HUDEP-2 (cell line): ENCODE results near the gene HMGCS2.
"Not testable (repeated sequence)": the region's sequence is repeated elsewhere in the genome, so short reads cannot be mapped to it uniquely, and the experiment has no call there.

Experiments
- DNase-seq, 76 experiments: peaks; one replicate each; lab custom pipeline; 2025; ENCODE audit not compliant: unreplicated experiment in 76 of 76; lab: John Stamatoyannopoulos, UW

HMGCS2 gene

DNA sequence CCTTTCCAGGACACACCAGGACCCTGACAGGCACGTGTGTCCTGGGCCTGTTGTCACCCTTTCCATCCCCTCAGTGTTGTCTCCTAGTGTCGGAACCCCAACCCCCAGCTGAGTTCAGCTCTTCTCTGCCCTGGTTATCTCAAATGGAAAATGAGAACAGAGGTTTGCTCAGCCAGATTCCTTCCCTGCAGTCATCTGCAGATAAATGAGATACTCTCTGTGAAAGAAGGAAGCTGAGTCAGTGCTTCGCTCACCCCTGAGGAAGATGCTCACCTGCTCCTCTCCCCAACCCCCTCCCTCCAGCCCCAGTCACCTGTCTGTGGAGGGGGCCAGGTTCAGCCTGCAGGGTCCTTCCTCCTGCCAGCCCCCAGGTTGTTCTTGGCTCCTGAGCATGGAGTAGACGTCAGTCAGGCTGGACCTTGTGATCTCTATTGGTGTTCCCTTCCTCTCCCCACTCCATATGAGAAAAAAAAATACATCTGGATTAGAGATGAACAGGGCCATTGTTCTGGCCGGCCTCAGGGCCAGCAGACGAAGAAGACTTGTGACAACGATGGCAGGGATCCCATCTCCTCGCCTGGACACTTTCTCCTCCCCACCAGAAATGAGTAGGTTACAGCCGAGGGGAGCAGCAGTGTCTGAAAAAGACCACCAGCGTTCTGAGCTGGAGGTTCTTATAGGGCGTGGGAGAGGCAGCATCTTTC, 36.1 kb downstream of the HMGCS2 start:
- no peak for DNase-seq

GRCh38 chr1:119731741-119732430, 36.8 kb downstream of the HMGCS2 start:
- no peak for DNase-seq

GRCh38 chr1:119731060-119731459, 37.6 kb downstream of the HMGCS2 start:
- no peak for DNase-seq

- no peak for DNase-seq
Observed at GRCh38 chr1:119729044-119729443, 39.7 kb downstream of the HMGCS2 start.

GRCh38 chr1:119727991-119728390, 40.7 kb downstream of the HMGCS2 start:
- no peak for DNase-seq

DNA sequence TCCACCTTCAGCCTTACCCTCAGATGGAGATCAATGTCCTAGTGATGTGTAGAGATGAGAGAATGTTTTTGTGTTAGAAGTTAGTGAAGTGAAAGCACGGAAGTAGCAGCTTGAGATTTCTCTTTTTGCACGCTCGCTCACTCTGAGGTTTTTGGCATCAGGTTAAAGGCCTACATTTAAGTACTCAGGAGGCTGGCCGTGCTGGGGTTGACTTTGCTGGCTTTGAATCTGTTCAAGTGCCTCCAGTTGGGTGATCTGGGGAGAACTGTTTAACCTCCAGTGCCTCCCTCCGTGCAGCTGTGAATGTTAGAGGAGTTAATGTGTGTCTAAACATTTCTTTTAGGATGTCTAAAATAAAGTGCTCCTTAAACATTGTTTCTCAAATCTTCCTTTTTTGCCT, 43.1 kb downstream of the HMGCS2 start:
- DNase-seq, result no peak

- DNase-seq, result no peak
Observed at GRCh38 chr1:119724611-119725218, 44.0 kb downstream of the HMGCS2 start.

DNA sequence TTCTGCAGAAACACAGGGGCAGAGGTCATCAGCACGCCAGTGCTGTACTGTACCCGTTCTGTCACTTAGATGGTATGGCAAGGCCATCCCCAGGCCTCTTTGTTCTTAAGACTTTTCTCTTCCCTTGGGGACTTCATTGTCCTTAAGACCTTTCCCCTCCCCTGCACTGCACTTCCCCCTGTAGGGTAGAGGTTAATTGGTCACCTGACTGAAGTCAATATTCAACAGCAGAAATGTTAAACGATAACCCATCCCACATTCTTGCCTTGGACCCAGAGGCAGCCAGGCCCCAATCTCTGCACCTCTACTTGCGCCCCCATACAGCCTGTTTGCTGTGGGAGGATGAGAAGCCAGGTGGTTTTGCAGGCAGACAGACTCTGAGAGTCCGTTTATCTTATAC, 46.8 kb downstream of the HMGCS2 start:
- no peak for DNase-seq

DNA sequence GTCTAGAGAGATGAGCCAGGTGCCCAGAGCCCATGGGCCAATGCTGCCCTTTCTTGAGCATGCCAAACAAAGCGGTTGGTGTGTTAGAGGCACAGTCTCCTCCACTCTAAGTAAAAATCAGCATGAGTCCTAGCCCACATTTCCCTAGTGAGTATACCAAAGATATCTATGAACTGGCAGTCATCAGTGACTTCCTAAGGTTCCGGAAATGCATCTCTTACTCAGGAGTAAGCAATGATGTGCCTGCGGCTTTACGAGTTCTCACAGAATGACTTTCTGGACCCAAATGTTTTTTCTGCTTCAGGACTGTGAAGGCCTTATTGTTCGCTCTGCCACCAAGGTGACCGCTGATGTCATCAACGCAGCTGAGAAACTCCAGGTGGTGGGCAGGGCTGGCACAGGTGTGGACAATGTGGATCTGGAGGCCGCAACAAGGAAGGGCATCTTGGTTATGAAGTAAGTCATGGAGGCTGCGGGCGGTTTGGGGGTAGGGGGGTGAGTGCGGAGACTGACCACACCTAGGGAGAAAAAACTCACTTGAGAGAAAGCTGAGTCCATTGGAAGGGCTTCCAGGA, 47.8 kb downstream of the HMGCS2 start:
- DNase-seq, result no peak

DNA sequence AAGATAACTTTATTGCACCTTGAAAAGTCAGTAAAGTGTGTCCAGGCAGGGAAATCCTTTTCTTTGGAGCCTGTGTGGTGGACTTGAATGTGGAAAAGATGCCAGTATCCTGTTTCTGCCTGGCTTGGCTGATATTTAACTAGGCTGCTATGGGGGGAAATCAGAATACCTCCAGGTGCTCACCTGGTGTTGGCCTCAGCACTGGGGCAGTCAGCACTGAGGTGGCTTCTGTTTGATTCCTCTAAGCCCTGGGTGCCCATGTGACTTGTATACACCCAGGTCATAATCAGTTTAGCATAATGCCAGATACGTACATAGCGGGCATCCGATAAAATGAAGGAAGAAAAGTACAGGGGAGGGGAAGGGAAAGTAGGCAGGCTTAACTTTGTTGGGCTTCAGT, 49.7 kb downstream of the HMGCS2 start:
- no peak for DNase-seq

GRCh38 chr1:119718409-119718808, 50.3 kb downstream of the HMGCS2 start:
- DNase-seq, result no peak

GRCh38 chr1:119715542-119715941, 53.2 kb downstream of the HMGCS2 start:
- DNase-seq, result no peak

DNA sequence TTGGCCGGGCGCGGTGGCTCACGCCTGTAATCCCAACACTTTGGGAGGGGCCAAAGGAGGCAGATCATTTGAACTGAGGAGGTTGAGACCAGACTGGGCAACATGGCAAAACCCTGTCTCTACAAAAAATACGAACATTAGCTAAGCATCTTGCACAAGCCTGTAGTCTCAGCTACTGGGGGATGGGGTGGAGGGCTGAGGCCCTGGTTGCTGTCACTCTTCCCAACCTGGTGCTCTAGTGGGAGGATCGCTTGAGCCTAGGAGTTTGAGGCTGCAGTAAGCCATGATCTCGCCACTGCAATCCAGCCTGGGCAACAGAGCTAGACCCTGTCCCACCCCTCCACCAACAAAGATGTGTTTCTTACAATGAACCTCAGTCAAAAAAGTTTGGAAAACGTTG, 54.1 kb downstream of the HMGCS2 start:
- no peak for DNase-seq

- no peak for DNase-seq
Observed at GRCh38 chr1:119713749-119714456, 54.8 kb downstream of the HMGCS2 start.

GRCh38 chr1:119713039-119713748, 55.5 kb downstream of the HMGCS2 start:
- no peak for DNase-seq

GRCh38 chr1:119712342-119713038, 56.2 kb downstream of the HMGCS2 start:
- no peak for DNase-seq

- peak in 1 of 76 experiments; percentile 6 for DNase-seq
Observed at GRCh38 chr1:119711804-119712341, 56.8 kb downstream of the HMGCS2 start, which contains the start of gene PHGDH. TSS of gene PHGDH (plus strand) at chr1:119711934. CDS start at chr1:119712023, 89 bp downstream.

- DNase-seq, result not testable (repeated sequence)
Observed at GRCh38 chr1:119711356-119711803, 57.3 kb downstream of the HMGCS2 start.

DNA sequence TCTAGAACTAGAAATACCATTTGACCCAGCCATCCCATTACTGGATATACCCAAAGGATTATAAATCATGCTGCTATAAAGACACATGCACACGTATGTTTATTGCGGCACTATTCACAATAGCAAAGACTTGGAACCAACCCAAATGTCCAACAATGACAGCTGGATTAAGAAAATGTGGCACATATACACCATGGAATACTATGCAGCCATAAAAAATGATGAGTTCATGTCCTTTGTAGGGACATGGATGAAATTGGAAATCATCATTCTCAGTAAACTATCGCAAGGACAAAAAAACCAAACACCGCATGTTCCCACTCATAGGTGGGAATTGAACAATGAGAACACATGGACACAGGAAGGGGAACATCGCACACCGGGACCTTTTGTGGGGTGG, 62.1 kb downstream of the HMGCS2 start:
- DNase-seq, result not testable (repeated sequence)
